Mesenchymal stem cell (in vitro differentiated cells and primary cell): ENCODE measurements around the gene BCORL1.

Source experiments
- DNase-seq: peaks from one replicate; pipeline ENCODE4 v3.0.0-alpha.2; 2013
- H2AFZ ChIP-seq: one replicate; pipeline ENCODE4 v1.6.1; 2013; ENCODE audit warnings: low read depth, mild to moderate bottlenecking, control low read depth, inconsistent platforms, low read length, moderate library complexity
- H2AK5ac ChIP-seq: 2 replicates; pipeline ENCODE4 v1.6.1; 2013; ENCODE audit warnings: low read length, moderate library complexity, mild to moderate bottlenecking, inconsistent platforms; ENCODE audit not compliant: severe bottlenecking
- H2BK120ac ChIP-seq: one replicate; pipeline ENCODE4 v1.6.1; 2013; ENCODE audit warnings: low read depth, mild to moderate bottlenecking, inconsistent platforms, low read length, moderate library complexity
- H2BK12ac ChIP-seq, 2 experiments: one replicate each; pipeline ENCODE4 v1.6.1; 2013; ENCODE audit warnings: inconsistent platforms in 2 of 2, low read length in 2 of 2, mild to moderate bottlenecking in 2 of 2, moderate library complexity in 2 of 2, control low read depth in 1 of 2
- H2BK15ac ChIP-seq: one replicate; pipeline ENCODE4 v1.6.1; 2013; ENCODE audit warnings: mild to moderate bottlenecking, low read depth, inconsistent platforms; ENCODE audit not compliant: poor library complexity, severe bottlenecking
- H2BK5ac ChIP-seq: 2 replicates; pipeline ENCODE4 v1.6.1; 2013; ENCODE audit warnings: low read depth, mild to moderate bottlenecking, low read length, control low read depth, inconsistent platforms; ENCODE audit not compliant: poor library complexity, severe bottlenecking
- H3K14ac ChIP-seq, 2 experiments: one replicate each; pipeline ENCODE4 v1.6.1; 2013; ENCODE audit warnings: inconsistent platforms in 2 of 2, low read length in 2 of 2, control low read depth in 1 of 2, mild to moderate bottlenecking in 1 of 2, moderate library complexity in 1 of 2
- H3K18ac ChIP-seq, 2 experiments: one replicate each; pipeline ENCODE4 v1.6.1; 2013; ENCODE audit warnings: inconsistent platforms in 2 of 2, low read length in 2 of 2, control low read depth in 1 of 2, low read depth in 1 of 2, mild to moderate bottlenecking in 1 of 2
- H3K23ac ChIP-seq, 2 experiments: one replicate each; pipeline ENCODE4 v1.6.1; 2013; ENCODE audit warnings: inconsistent platforms in 2 of 2, low read length in 2 of 2, mild to moderate bottlenecking in 2 of 2, moderate library complexity in 2 of 2, control low read depth in 1 of 2
- H3K27ac ChIP-seq: 2 replicates; pipeline ENCODE4 v1.5.1; 2013; ENCODE audit warnings: mild to moderate bottlenecking, moderate library complexity, low read length, control low read depth, inconsistent platforms; ENCODE audit not compliant: poor library complexity, severe bottlenecking
- H3K27me3 ChIP-seq, 2 experiments: 2 replicates each; pipeline versions ENCODE4 v1.6.1 to v1.7.0; 2013; ENCODE audit warnings: low read length in 2 of 2, mild to moderate bottlenecking in 2 of 2, moderate library complexity in 2 of 2, control low read depth in 1 of 2, inconsistent platforms in 1 of 2; ENCODE audit not compliant: control insufficient read depth in 1 of 2, insufficient read depth in 1 of 2
- H3K36me3 ChIP-seq, 2 experiments: 2 replicates each; pipeline versions ENCODE4 v1.6.1 to v1.7.0; 2013; ENCODE audit warnings: low read length in 2 of 2, control low read depth in 1 of 2, inconsistent platforms in 1 of 2, low read depth in 1 of 2, mild to moderate bottlenecking in 1 of 2; ENCODE audit not compliant: insufficient read depth in 2 of 2, control insufficient read depth in 1 of 2
- H3K4ac ChIP-seq, 2 experiments: one replicate each; pipeline ENCODE4 v1.6.1; 2013; ENCODE audit warnings: inconsistent platforms in 2 of 2, low read length in 2 of 2, mild to moderate bottlenecking in 2 of 2, moderate library complexity in 2 of 2, control low read depth in 1 of 2, low read depth in 1 of 2
- H3K4me1 ChIP-seq: 2 replicates; pipeline ENCODE4 v1.6.1; 2013; ENCODE audit warnings: low read depth, low read length, control low read depth; ENCODE audit not compliant: control insufficient read depth, insufficient read depth
- H3K4me2 ChIP-seq: 2 replicates; pipeline ENCODE4 v1.6.1; 2013; ENCODE audit warnings: low read length, mild to moderate bottlenecking, inconsistent platforms; ENCODE audit not compliant: poor library complexity, severe bottlenecking
- H3K4me3 ChIP-seq, 2 experiments: 2 replicates each; pipeline versions ENCODE4 v1.5.1 to v1.7.0; 2013; ENCODE audit warnings: low read length in 2 of 2, mild to moderate bottlenecking in 2 of 2, control low read depth in 1 of 2, low read depth in 1 of 2; ENCODE audit not compliant: insufficient read depth in 1 of 2
- H3K79me1 ChIP-seq: replicated peaks from 2 replicates; pipeline ENCODE4 v1.6.1; 2013; ENCODE audit warnings: mild to moderate bottlenecking, control low read depth, low read length, inconsistent platforms; ENCODE audit not compliant: poor library complexity, severe bottlenecking
- H3K9ac ChIP-seq: 2 replicates; pipeline ENCODE4 v1.7.0; 2013; ENCODE audit warnings: mild to moderate bottlenecking, low read length, moderate library complexity
- H3K9me3 ChIP-seq: 2 replicates; pipeline ENCODE4 v1.7.0; 2013; ENCODE audit warnings: mild to moderate bottlenecking, low read length; ENCODE audit not compliant: control insufficient read depth
- H4K8ac ChIP-seq: one replicate; pipeline ENCODE4 v1.6.1; 2013; ENCODE audit warnings: inconsistent platforms, mild to moderate bottlenecking, low read length, moderate library complexity
- H4K91ac ChIP-seq: one replicate; pipeline ENCODE4 v1.6.1; 2013; ENCODE audit warnings: mild to moderate bottlenecking, low read length, inconsistent platforms
- WGBS: methylation state at CpG from one replicate; pipeline ENCODE4 v1.1.7; 2013; ENCODE audit warnings: mixed read lengths; 5-methylcytosine and 5-hydroxymethylcytosine counted together

BCORL1 gene

DNA sequence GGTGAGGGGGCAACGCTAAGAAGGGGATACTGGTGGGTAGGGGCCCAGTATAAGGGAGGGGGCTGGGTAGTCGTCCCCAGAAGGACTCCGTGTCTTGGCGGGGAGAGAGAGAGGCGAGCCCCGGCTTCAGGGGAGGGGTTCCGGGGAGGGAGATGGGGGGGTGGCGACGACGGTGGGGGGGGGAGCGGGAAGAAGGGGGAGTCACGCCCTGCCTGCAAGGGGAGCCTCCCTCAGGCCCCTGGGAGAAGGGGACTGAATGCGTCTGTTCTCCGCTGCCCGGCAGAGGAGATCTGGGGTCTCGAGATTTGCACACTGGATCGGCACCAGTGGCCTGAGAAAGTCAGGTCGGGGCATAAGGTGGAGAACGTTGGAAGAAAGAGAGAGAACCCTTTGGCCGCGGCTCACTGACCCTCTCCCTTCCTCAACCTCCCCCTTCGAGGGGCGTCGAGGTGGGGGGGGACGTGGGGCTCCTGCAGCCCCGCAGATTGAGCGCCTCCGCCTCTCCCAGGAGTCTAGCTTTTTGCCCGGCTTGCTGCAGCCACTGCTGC, 609 bp upstream of the BCORL1 start:
- DNase-seq = no peak
- Histone ChIP-seq H2BK15ac (no peak overlapping the region), H3K4ac (peak overlapping the region in 1 of 2 experiments; percentile 8), H3K14ac (no peak overlapping the region), H3K27me3 (peaks cover 0 to 14% of the 10 kb centered on the region in 2 experiments), H4K8ac (no peak overlapping the region), H2AK5ac (no peak overlapping the region), H2BK12ac (peak overlapping the region in 1 of 2 experiments; percentile 39), H3K9me3 (no peaks in the 10 kb centered on the region), H2BK120ac (peak overlapping the region; percentile 61), H3K18ac (peak overlapping the region in 1 of 2 experiments; percentile 66), H3K79me1 (peaks cover 1% of the 10 kb centered on the region), H3K36me3 (no peaks in the 10 kb centered on the region), H3K27ac (no peak overlapping the region), H3K23ac (no peak overlapping the region), H3K4me2 (peak overlapping the region; percentile 93), H2BK5ac (no peak overlapping the region), H3K4me3 (peak overlapping the region; percentile 52 to 79), H3K4me1 (peaks cover 2% of the 10 kb centered on the region), H2AFZ (peak overlapping the region; percentile 51), H4K91ac (no peak overlapping the region), H3K9ac (peak overlapping the region; percentile 67)
- 0% methylated on average over 9 of the region's 29 CpGs for WGBS

DNA sequence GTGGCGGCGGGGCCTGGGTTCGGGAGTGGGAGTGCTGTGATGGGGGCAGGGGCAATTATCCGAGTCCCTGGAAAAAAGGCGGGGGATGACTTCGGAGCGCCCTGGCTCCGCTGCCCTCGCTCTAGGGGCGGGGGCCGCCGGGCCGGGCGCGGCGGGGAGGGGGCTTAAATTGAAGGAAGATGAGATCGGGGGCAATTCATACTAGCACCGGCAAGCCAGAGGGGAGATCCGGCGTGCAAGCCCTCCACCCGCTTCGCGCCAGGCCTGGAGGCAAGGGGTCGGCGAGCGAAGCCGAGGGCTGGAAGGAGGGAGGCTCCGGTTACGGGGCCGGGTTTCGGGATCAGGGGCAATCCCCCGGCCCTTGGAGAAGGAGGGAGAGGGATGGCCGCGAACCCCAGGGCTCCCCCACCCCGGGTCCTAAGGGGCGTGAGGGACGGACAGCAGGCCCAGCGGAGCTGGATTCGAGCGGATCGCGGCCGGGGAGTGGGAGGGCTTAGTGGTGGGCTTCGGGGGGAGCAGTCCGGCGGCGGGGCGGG, 1.2 kb downstream of the BCORL1 start:
- under 1% methylated on average over 27 of the region's 48 CpGs for WGBS
- Histone ChIP-seq H2BK120ac (no peak overlapping the region), H3K4me3 (no peak overlapping the region), H3K36me3 (no peaks in the 10 kb centered on the region), H3K4me2 (no peak overlapping the region), H3K18ac (peak overlapping the region in 1 of 2 experiments; percentile 24), H3K9me3 (no peaks in the 10 kb centered on the region), H3K27ac (no peak overlapping the region), H2BK12ac (no peak overlapping the region), H3K4me1 (peaks cover 2% of the 10 kb centered on the region), H4K91ac (no peak overlapping the region), H3K23ac (no peak overlapping the region), H2BK5ac (no peak overlapping the region), H3K9ac (no peak overlapping the region), H2AFZ (no peak overlapping the region), H3K4ac (no peak overlapping the region), H3K27me3 (peaks cover 0 to 2% of the 10 kb centered on the region in 2 experiments), H4K8ac (no peak overlapping the region), H2AK5ac (no peak overlapping the region), H3K14ac (no peak overlapping the region), H2BK15ac (peak overlapping the region; percentile 23), H3K79me1 (peaks cover 1% of the 10 kb centered on the region)
- no peak for DNase-seq

DNA sequence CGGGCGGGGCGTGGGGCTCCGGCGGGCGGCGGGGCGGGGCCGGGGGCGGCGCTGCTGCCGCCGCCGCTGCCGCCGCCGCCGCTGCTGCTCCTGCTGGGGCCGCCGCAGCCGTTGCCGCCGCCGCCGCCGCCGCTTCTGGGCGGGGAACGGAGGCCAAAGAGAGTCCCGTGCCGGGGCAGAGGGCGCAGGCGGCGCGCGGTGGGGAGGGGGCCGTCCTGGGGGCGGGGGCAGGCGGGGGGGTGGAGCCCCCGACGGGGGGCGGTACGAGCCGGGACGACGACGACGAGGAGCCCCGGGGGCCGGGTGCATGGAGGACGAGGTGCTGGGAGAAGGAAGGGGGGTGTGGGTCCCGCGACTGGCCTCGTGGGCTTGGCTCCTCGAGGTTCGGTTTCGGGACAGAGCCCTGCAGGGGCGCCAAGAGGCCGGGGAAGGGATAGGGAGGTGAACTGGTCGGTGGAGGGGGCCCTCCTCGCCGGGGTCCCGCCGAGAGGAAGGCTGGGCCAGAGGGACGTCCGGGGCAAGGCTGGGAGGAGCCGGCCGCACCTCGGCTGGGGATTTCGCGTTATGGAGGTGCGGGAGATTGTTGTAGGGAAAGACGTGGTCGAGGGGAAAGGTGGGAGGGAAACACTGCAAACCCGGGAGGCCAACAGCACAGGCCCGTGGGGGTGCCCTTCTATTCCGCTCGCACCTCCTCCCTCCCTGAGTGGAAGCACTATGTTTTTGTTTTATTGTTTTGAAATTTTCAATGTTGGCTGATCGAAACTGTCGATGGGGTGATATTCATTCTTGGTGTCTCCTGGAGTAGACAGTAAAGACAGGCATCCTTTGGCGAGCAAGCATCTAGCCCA, 1.9 kb downstream of the BCORL1 start:
- Histone ChIP-seq H2BK120ac (no peak overlapping the region), H3K4me2 (peak overlapping the region; percentile 70), H2BK5ac (no peak overlapping the region), H3K23ac (no peak overlapping the region), H2AFZ (no peak overlapping the region), H3K36me3 (no peaks in the 10 kb centered on the region), H2BK15ac (peak overlapping the region; percentile 94), H3K18ac (peak overlapping the region; percentile 33 to 52), H2BK12ac (no peak overlapping the region), H3K9me3 (no peaks in the 10 kb centered on the region), H3K4me3 (peak overlapping the region; percentile 59 to 74), H4K91ac (no peak overlapping the region), H3K27me3 (no peaks in the 10 kb centered on the region), H2AK5ac (no peak overlapping the region), H3K27ac (no peak overlapping the region), H4K8ac (no peak overlapping the region), H3K14ac (no peak overlapping the region), H3K4me1 (peaks cover 2% of the 10 kb centered on the region), H3K9ac (peak overlapping the region; percentile 73), H3K79me1 (peaks cover 1% of the 10 kb centered on the region), H3K4ac (no peak overlapping the region)
- no peak for DNase-seq
- WGBS = 5% methylated on average over 22 of the region's 81 CpGs

DNA sequence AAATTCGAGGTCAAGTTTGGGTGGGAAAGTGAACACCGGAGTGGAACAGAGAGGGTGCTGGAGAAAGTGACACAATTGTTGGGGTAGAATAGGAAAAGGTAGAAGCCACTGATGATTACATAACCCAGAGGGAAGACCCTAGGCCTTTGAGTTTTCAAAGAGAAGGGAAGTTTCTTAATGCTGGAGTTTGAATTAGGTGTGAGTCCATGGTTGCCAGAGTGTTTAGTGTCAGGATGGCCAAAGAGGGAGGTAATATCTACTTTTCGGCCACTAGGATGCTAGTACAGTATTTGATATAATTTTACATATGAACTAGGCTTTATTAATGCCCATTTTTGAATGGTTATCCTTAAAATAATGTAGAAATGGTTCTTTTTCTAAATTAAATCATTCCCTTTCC, 5.4 kb downstream of the BCORL1 start:
- H3K79me1 ChIP-seq = peaks cover 4% of the 10 kb centered on the region
- H2BK12ac ChIP-seq = no peak overlapping the region
- no peak overlapping the region for H3K9ac ChIP-seq
- no peak overlapping the region for H3K14ac ChIP-seq
- H3K23ac ChIP-seq = no peak overlapping the region
- no peak for DNase-seq
- no peak overlapping the region for H2BK120ac ChIP-seq
- no peak overlapping the region for H4K8ac ChIP-seq
- no peak overlapping the region for H3K4ac ChIP-seq
- no peaks in the 10 kb centered on the region for H3K36me3 ChIP-seq
- no peak overlapping the region for H2AK5ac ChIP-seq
- no peak overlapping the region for H3K4me3 ChIP-seq
- H3K27ac ChIP-seq = no peak overlapping the region
- no peak overlapping the region for H2BK5ac ChIP-seq
- no peak overlapping the region for H2BK15ac ChIP-seq
- H3K9me3 ChIP-seq = no peaks in the 10 kb centered on the region
- H3K4me1 ChIP-seq = no peaks in the 10 kb centered on the region
- H4K91ac ChIP-seq = no peak overlapping the region
- 81% methylated on average over 2 of the region's 3 CpGs for WGBS
- H3K27me3 ChIP-seq = no peaks in the 10 kb centered on the region
- no peak overlapping the region for H3K18ac ChIP-seq
- H2AFZ ChIP-seq = no peak overlapping the region
- no peak overlapping the region for H3K4me2 ChIP-seq
